Measurements from ENCODE around the gene OSBPL1A. TPM values are rescaled to one million over a fixed set of nuclear protein-coding genes. Genes with fewer than 3 reads are reported as not detected.

OSBPL1A gene
- total RNA-seq, 1 experiment from 2014 or later, result 37.4 TPM

DNA sequence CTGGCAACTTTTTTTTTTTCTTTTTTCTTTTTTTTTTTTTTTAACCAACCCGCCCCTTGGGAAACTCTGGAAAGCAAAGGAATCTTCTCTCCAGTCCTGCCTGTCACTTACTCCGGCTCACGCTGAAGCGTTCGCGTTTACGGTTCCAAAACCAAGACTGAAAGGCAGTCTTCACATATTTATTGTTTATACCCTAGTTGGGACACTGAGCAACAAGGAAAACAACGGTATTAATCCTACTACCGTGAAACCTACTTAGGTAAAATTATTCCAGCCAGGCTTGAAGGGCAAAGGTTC is 125.4 kb downstream of the OSBPL1A start:
- H3K36me3 ChIP-seq (ENCODE audit: low read depth), result no peaks in the 10 kb centered on the region
- no peaks in the 10 kb centered on the region for H3K27me3 ChIP-seq (ENCODE audit: insufficient read depth, low read depth)
- H3K27ac ChIP-seq, result peak overlapping the region; percentile 70
- H4K20me1 ChIP-seq (ENCODE audit: insufficient read depth), result no peaks in the 10 kb centered on the region
- TF ChIP-seq, protein P1, sequence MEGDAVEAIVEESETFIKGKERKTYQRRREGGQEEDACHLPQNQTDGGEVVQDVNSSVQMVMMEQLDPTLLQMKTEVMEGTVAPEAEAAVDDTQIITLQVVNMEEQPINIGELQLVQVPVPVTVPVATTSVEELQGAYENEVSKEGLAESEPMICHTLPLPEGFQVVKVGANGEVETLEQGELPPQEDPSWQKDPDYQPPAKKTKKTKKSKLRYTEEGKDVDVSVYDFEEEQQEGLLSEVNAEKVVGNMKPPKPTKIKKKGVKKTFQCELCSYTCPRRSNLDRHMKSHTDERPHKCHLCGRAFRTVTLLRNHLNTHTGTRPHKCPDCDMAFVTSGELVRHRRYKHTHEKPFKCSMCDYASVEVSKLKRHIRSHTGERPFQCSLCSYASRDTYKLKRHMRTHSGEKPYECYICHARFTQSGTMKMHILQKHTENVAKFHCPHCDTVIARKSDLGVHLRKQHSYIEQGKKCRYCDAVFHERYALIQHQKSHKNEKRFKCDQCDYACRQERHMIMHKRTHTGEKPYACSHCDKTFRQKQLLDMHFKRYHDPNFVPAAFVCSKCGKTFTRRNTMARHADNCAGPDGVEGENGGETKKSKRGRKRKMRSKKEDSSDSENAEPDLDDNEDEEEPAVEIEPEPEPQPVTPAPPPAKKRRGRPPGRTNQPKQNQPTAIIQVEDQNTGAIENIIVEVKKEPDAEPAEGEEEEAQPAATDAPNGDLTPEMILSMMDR (conservative IDR thresholded peaks at IDR 0.05), result no peak
- TF ChIP-seq EZH2 (IDR thresholded peaks at IDR 0.05; ENCODE audit: low read depth), result no peak
- BruUV-seq (replicated peaks), result no TSS peak
- H2AFZ ChIP-seq, result peak overlapping the region; percentile 83
- H3K9me3 ChIP-seq (ENCODE audit: insufficient read depth, low read depth), result no peaks in the 10 kb centered on the region
- intact Hi-C loops (cut with micrococcal nuclease; ENCODE audit: unreplicated experiment), result no loop called here
- H3K4me1 ChIP-seq (replicated peaks; ENCODE audit: insufficient read depth), result peaks cover 47% of the 10 kb centered on the region
- ChIA-PET POLR2A (ENCODE audit: unreplicated experiment) (no interaction called here), CTCF (no interaction called here)
- peak overlapping the region; percentile 92 for H3K4me2 ChIP-seq
- peaks cover 49% of the 10 kb centered on the region for H3K79me2 ChIP-seq (ENCODE audit: low read depth)
- peak overlapping the region; percentile 91; the same call in 1 of the 2 replicates for H3K4me3 ChIP-seq
- H3K9me2 ChIP-seq (ENCODE audit: insufficient read depth), result no peaks in the 10 kb centered on the region
- DNase-seq, result peak in 1 of 2 experiments; percentile 61
- peaks cover 22% of the 10 kb centered on the region for H3F3A ChIP-seq (ENCODE audit: insufficient read depth, low read depth)

DNA sequence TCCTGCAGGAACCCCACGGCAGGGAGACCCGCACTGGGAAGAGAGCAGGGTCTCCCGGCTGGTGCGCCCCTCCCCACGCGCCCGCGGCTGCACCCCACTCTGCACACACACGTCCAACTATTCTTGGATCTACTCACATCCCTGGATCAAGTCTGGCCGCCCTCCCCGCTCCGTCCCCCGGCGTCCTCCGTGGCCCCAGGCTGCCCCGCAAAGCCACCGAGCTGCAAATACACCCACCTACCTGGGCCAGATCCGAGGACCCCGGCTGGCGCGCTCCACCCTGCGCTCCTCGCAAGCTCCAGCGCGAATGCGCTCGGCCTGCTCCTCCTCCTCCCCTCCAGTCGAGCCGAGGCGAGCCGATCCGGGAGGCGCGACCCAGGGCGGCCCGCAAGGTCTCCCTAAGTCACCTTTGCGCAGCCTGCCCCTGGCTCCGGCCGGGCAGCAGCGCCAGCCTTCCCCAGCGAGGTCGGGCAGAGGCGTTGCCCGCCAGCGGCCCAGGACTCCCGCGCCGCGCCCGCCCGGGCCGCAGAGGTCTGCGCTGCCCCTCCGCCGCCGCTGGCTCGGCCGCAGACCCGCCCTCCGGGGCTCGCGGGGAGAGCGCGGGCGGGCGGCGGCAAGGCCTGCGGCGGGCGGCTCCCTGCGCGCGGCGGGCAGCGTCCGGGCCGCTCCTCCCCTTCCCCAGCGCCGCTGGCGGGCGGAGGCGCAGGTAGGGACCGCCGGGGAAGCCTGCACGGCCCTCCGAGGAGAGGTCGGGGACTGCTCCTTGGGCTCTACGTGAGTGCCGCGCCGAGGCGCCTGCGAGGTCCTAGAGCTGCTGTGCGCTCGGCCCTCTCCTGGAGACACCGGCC is 126.0 kb downstream of the OSBPL1A start:
- H3K36me3 ChIP-seq (ENCODE audit: low read depth), result no peaks in the 10 kb centered on the region
- TF ChIP-seq, protein P1 (conservative IDR thresholded peaks at IDR 0.05), result no peak
- no peak for TF ChIP-seq EZH2 (IDR thresholded peaks at IDR 0.05; ENCODE audit: low read depth)
- H3F3A ChIP-seq (ENCODE audit: insufficient read depth, low read depth), result peaks cover 22% of the 10 kb centered on the region
- ChIA-PET CTCF (no interaction called here), POLR2A (ENCODE audit: unreplicated experiment) (interaction anchor here (0.5 to 0.6 kb wide), 2 partner anchors 9 to 57 kb away, joined by 6 to 9 read pairs; no protein-coding TSS in a partner anchor)
- H4K20me1 ChIP-seq (ENCODE audit: insufficient read depth), result no peaks in the 10 kb centered on the region
- peaks cover 55% of the 10 kb centered on the region for H3K79me2 ChIP-seq (ENCODE audit: low read depth)
- BruUV-seq (replicated peaks), result no TSS peak
- intact Hi-C loops (cut with micrococcal nuclease; ENCODE audit: unreplicated experiment), result loop anchor here (1.0 kb wide), 1 partner anchor 43 kb away; no protein-coding TSS in a partner anchor
- peak; percentile 54 to 67 for DNase-seq
- peak overlapping the region; percentile 83 for H2AFZ ChIP-seq
- peaks cover 46% of the 10 kb centered on the region for H3K4me1 ChIP-seq (replicated peaks; ENCODE audit: insufficient read depth)
- peak overlapping the region; percentile 94 for H3K4me2 ChIP-seq
- no peaks in the 10 kb centered on the region for H3K27me3 ChIP-seq (ENCODE audit: insufficient read depth, low read depth)
- peak overlapping the region; percentile 91 for H3K4me3 ChIP-seq
- no peaks in the 10 kb centered on the region for H3K9me2 ChIP-seq (ENCODE audit: insufficient read depth)
- H3K9me3 ChIP-seq (ENCODE audit: insufficient read depth, low read depth), result no peaks in the 10 kb centered on the region
- H3K27ac ChIP-seq, result peak overlapping the region; percentile 83

DNA sequence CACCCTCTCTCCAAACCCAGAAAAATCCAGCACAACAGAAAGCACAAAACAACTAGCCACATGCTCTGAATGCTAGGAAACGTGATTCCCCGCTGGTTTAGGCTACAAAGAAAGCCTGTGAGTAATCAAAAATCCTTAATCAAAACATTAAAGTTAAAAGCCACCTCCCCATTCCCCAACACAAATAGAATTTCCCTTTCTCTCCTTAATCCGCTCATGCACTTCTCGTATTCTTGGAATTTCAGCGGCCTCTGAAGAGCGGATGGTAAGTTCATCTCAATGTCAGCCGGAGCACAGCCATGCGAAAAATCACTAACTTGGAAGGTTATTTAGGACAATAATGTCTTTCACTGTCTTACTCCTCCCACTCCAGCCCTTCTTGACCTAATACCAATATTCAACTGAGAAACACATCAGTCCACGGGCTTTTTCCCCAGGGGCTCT is 126.7 kb downstream of the OSBPL1A start:
- no peak for TF ChIP-seq EZH2 (IDR thresholded peaks at IDR 0.05; ENCODE audit: low read depth)
- TF ChIP-seq, protein P1 (conservative IDR thresholded peaks at IDR 0.05), result no peak
- no TSS peak for BruUV-seq (replicated peaks)
- Histone ChIP-seq H4K20me1 (ENCODE audit: insufficient read depth) (no peaks in the 10 kb centered on the region), H2AFZ (peak overlapping the region; percentile 83), H3K27me3 (ENCODE audit: insufficient read depth, low read depth) (no peaks in the 10 kb centered on the region), H3F3A (ENCODE audit: insufficient read depth, low read depth) (peaks cover 22% of the 10 kb centered on the region), H3K27ac (peak overlapping the region; percentile 83), H3K36me3 (ENCODE audit: low read depth) (no peaks in the 10 kb centered on the region), H3K9me2 (ENCODE audit: insufficient read depth) (no peaks in the 10 kb centered on the region), H3K4me3 (peak overlapping the region; percentile 91), H3K4me2 (peak overlapping the region; percentile 94), H3K4me1 (replicated peaks; ENCODE audit: insufficient read depth) (peaks cover 46% of the 10 kb centered on the region), H3K79me2 (ENCODE audit: low read depth) (peaks cover 61% of the 10 kb centered on the region), H3K9me3 (ENCODE audit: insufficient read depth, low read depth) (no peaks in the 10 kb centered on the region)
- CTCF ChIA-PET, result no interaction called here
- intact Hi-C loops (cut with micrococcal nuclease; ENCODE audit: unreplicated experiment), result loop anchor here (1.0 kb wide), 1 partner anchor 43 kb away; no protein-coding TSS in a partner anchor
- no peak for DNase-seq
- POLR2A ChIA-PET (ENCODE audit: unreplicated experiment), result interaction anchor here (0.6 kb wide), 2 partner anchors 10 to 136 kb away, joined by 5 to 9 read pairs; no protein-coding TSS in a partner anchor

All from PC-9 (cell line).